Stomach (tissue), 4 donors: ENCODE results near the gene MUSTN1.

Source experiments
- CTCF ChIP-seq, 7 experiments: fragments of 450-650 bp in 4 of 7; fragments of 200-600 bp in 3 of 7; sonication (generic) in 3 of 7; IDR thresholded peaks; one replicate each; pipeline ENCODE4 v1.5.1; 2016 to 2019; ENCODE audit warnings: antibody characterized with exemption in 7 of 7, control low read depth in 2 of 7, mild to moderate bottlenecking in 1 of 7
- EP300 ChIP-seq: sonication (generic); formaldehyde crosslinking; IDR thresholded peaks from one replicate; pipeline ENCODE4 v1.6.1; 2017; ENCODE audit warnings: antibody characterized with exemption
- POLR2A ChIP-seq, 4 donors: fragments of 450-650 bp; IDR thresholded peaks; one replicate each; pipeline ENCODE4 v1.6.1; 2016; ENCODE audit warnings: antibody characterized with exemption in 4 of 4, control low read depth in 2 of 4, mild to moderate bottlenecking in 1 of 4, moderate library complexity in 1 of 4
- POLR2AphosphoS5 ChIP-seq, 3 donors: sonication (generic); formaldehyde crosslinking; IDR thresholded peaks; one replicate each; pipeline ENCODE4 v1.6.1; 2016; ENCODE audit warnings: antibody characterized with exemption in 3 of 3

- TF ChIP-seq CTCF (IDR thresholded peaks at IDR 0.05) = no peak
- no peak for TF ChIP-seq POLR2A (IDR thresholded peaks at IDR 0.05)
- TF ChIP-seq POLR2AphosphoS5 (IDR thresholded peaks at IDR 0.05) = no peak
- TF ChIP-seq EP300 = no peak
Observed at GRCh38 chr3:52809149-52809548, 25.7 kb downstream of the MUSTN1 start.
